ENCODE results near the gene GYG2.
A peak's percentile ranks its signal among the peaks of the same experiment; 100 is the strongest.

Gene GYG2

DNA sequence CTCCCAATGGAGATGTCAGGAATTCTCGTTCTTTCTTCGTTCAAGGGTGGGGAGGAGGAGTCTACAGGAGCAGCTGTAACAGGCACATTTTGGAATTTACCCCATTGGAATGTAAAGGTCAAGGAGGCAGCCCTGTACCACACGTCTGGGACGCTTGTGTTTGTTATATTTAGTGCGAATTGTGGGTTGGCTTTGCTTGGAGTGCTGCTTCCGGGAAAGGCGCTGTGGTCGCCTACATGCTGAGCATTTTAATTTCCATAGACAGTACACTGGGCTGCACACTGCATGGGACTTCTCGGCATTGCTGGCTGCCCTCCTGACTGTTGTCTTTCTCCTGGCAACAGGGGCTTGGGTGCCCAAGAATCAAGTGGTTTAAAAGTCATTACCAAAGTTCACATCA, 12.8 kb downstream of the GYG2 start:
- no peak overlapping the region for H3K23ac ChIP-seq (ENCODE audit: low read depth, low read length, poor library complexity)
- peaks cover 0 to 11% of the 10 kb centered on the region in 2 donors for H3K4me1 ChIP-seq (ENCODE audit: control insufficient read depth in 2 of 2, insufficient read depth in 1 of 2, low read depth in 1 of 2, low read length in 2 of 2)
- peaks cover 2 to 47% of the 10 kb centered on the region in 2 donors for H3K36me3 ChIP-seq (replicated peaks in 1 of 2; ENCODE audit: control insufficient read depth in 2 of 2, insufficient read depth in 2 of 2, low read length in 2 of 2)
- H4K8ac ChIP-seq (ENCODE audit: low read depth, low read length), result no peak overlapping the region
- H2AK5ac ChIP-seq (ENCODE audit: low read depth, low read length), result no peak overlapping the region
- H4K91ac ChIP-seq (ENCODE audit: low read depth, low read length, poor library complexity), result no peak overlapping the region
- peak overlapping the region; percentile 15 for H2AFZ ChIP-seq (ENCODE audit: low read length)
- no peak overlapping the region for H3K14ac ChIP-seq (ENCODE audit: low read length)
- no peak overlapping the region for H3K4me3 ChIP-seq (ENCODE audit: low read length in 2 of 2)
- H3K4ac ChIP-seq (ENCODE audit: low read length), result no peak overlapping the region
- WGBS, 2 donors (ENCODE audit: extremely low coverage in 2 of 2, insufficient read length in 2 of 2, insufficient replicate concordance in 1 of 2), result no CpG with 5 or more reads among the region's 9 CpGs
- no peaks in the 10 kb centered on the region for H3K27me3 ChIP-seq (ENCODE audit: control insufficient read depth in 3 of 3, insufficient read depth in 3 of 3, low read depth in 1 of 3, low read length in 3 of 3)
- H3K9ac ChIP-seq (ENCODE audit: low read depth, low read length, poor library complexity), result no peak overlapping the region
- H3K18ac ChIP-seq (ENCODE audit: low read length), result no peak overlapping the region
- H3K4me2 ChIP-seq (ENCODE audit: insufficient read depth, low read length, poor library complexity, severe bottlenecking), result no peak overlapping the region
- no peak overlapping the region for H2BK120ac ChIP-seq (ENCODE audit: low read depth, low read length)
- no peak overlapping the region for H2BK5ac ChIP-seq (ENCODE audit: low read length)
- no peak overlapping the region for H3K27ac ChIP-seq (replicated peaks; ENCODE audit: low read length)
- peaks cover 1% of the 10 kb centered on the region for H3K79me1 ChIP-seq (ENCODE audit: low read depth, low read length)
- DNase-seq (ENCODE audit: low spot score), result no peak
- peaks cover 0 to 37% of the 10 kb centered on the region in 2 donors for H3K9me3 ChIP-seq (replicated peaks in 1 of 2; ENCODE audit: control insufficient read depth in 2 of 2, insufficient read depth in 1 of 2, low read depth in 1 of 2, low read length in 2 of 2)
- no peak overlapping the region for H2BK15ac ChIP-seq (ENCODE audit: low read length)
- H2BK12ac ChIP-seq (ENCODE audit: low read length), result no peak overlapping the region

DNA sequence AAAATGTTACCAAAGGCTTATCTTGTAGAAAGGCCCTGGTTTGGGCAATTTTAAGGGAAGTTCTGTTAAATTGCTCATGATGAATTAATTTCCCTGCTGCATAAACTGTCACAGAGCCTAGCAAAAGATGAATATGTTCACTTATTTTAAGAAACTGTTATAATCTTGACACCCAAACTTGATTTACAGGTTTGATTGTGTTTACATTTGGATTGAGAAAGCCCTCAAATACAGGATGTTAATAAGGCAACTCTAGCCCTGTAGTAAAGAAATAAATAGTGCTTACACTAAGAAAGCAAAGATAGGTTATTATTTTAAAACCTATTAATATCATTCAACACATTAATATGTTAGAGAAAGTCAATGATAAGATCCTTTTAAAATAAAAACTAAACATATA, 18.3 kb downstream of the GYG2 start:
- Histone ChIP-seq H4K8ac (ENCODE audit: low read depth, low read length) (no peak overlapping the region), H3K18ac (ENCODE audit: low read length) (no peak overlapping the region), H3K9ac (ENCODE audit: low read depth, low read length, poor library complexity) (no peak overlapping the region), H3K4me3 (ENCODE audit: low read length in 2 of 2) (no peak overlapping the region), H3K27ac (replicated peaks; ENCODE audit: low read length) (no peak overlapping the region), H2BK15ac (ENCODE audit: low read length) (no peak overlapping the region), H2BK12ac (ENCODE audit: low read length) (no peak overlapping the region), H2BK5ac (ENCODE audit: low read length) (no peak overlapping the region), H3K4me1 (ENCODE audit: control insufficient read depth in 2 of 2, insufficient read depth in 1 of 2, low read depth in 1 of 2, low read length in 2 of 2) (peaks cover 2 to 10% of the 10 kb centered on the region in 2 donors), H3K23ac (ENCODE audit: low read depth, low read length, poor library complexity) (no peak overlapping the region), H3K4ac (ENCODE audit: low read length) (no peak overlapping the region), H3K9me3 (replicated peaks in 1 of 2; ENCODE audit: control insufficient read depth in 2 of 2, insufficient read depth in 1 of 2, low read depth in 1 of 2, low read length in 2 of 2) (peaks cover 0 to 13% of the 10 kb centered on the region in 2 donors), H3K14ac (ENCODE audit: low read length) (no peak overlapping the region), H2AFZ (ENCODE audit: low read length) (no peak overlapping the region), H2BK120ac (ENCODE audit: low read depth, low read length) (no peak overlapping the region), H3K4me2 (ENCODE audit: insufficient read depth, low read length, poor library complexity, severe bottlenecking) (no peak overlapping the region), H4K91ac (ENCODE audit: low read depth, low read length, poor library complexity) (no peak overlapping the region), H3K27me3 (ENCODE audit: control insufficient read depth in 3 of 3, insufficient read depth in 3 of 3, low read depth in 1 of 3, low read length in 3 of 3) (no peaks in the 10 kb centered on the region), H3K79me1 (ENCODE audit: low read depth, low read length) (peaks cover 1% of the 10 kb centered on the region), H3K36me3 (replicated peaks in 1 of 2; ENCODE audit: control insufficient read depth in 2 of 2, insufficient read depth in 2 of 2, low read length in 2 of 2) (peaks cover 0 to 53% of the 10 kb centered on the region in 2 donors), H2AK5ac (ENCODE audit: low read depth, low read length) (no peak overlapping the region)
- DNase-seq (ENCODE audit: low spot score), result no peak

DNA sequence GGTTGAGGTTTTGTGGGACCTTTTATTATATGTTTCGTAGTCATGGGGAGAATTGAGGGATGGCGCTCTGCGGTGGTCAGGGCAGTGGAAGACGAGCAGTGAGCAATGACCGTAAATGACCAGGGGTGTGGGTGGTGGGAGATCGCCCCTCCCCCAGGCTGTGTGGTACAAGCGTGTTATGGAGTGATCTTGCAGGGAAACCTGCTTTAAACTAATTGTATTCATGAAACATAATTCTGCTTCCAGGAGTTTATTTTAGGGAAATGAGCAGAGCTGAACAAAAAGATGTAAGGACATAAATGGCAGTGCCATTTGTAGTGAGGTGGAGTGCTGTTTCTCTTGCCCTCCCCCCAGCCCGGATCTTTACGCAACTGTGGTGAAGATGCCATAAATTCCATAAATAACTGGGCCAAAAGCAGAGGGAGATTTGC, 20.2 kb downstream of the GYG2 start:
- Histone ChIP-seq H3K79me1 (ENCODE audit: low read depth, low read length) (no peaks in the 10 kb centered on the region), H3K4me3 (ENCODE audit: low read length in 2 of 2) (no peak overlapping the region)
- no peak for DNase-seq (ENCODE audit: low spot score)

DNA sequence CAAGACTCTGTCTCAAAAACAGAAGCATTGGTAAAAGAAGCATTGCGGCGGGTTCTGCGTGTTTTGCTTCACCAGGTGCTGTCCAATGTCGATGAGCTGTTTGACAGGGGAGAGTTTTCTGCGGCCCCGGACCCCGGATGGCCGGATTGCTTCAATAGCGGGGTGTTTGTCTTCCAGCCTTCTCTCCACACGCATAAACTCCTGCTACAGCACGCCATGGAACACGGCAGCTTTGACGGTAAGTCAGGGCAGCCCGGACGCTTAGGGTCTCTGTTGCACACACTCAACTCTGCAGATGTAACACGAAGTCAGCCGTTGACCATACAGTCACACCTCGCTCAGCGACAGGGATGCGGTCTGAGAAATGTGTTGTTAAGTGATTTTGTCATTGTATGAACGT, 26.2 kb downstream of the GYG2 start:
- Histone ChIP-seq H3K36me3 (replicated peaks in 1 of 2; ENCODE audit: control insufficient read depth in 2 of 2, insufficient read depth in 2 of 2, low read length in 2 of 2) (peaks cover 10 to 80% of the 10 kb centered on the region in 2 donors), H3K9me3 (replicated peaks in 1 of 2; ENCODE audit: control insufficient read depth in 2 of 2, insufficient read depth in 1 of 2, low read depth in 1 of 2, low read length in 2 of 2) (peaks cover 0 to 6% of the 10 kb centered on the region in 2 donors), H3K4me2 (ENCODE audit: insufficient read depth, low read length, poor library complexity, severe bottlenecking) (no peak overlapping the region), H2AFZ (ENCODE audit: low read length) (no peak overlapping the region), H3K14ac (ENCODE audit: low read length) (no peak overlapping the region), H3K23ac (ENCODE audit: low read depth, low read length, poor library complexity) (no peak overlapping the region), H3K27ac (replicated peaks; ENCODE audit: low read length) (no peak overlapping the region), H3K79me1 (ENCODE audit: low read depth, low read length) (no peaks in the 10 kb centered on the region), H4K91ac (ENCODE audit: low read depth, low read length, poor library complexity) (no peak overlapping the region), H2AK5ac (ENCODE audit: low read depth, low read length) (no peak overlapping the region), H2BK15ac (ENCODE audit: low read length) (no peak overlapping the region), H3K27me3 (ENCODE audit: control insufficient read depth in 3 of 3, insufficient read depth in 3 of 3, low read depth in 1 of 3, low read length in 3 of 3) (no peaks in the 10 kb centered on the region), H3K9ac (ENCODE audit: low read depth, low read length, poor library complexity) (no peak overlapping the region), H3K4me1 (ENCODE audit: control insufficient read depth in 2 of 2, insufficient read depth in 1 of 2, low read depth in 1 of 2, low read length in 2 of 2) (no peaks in the 10 kb centered on the region), H3K4me3 (ENCODE audit: low read length in 2 of 2) (no peak overlapping the region), H2BK12ac (ENCODE audit: low read length) (no peak overlapping the region), H3K4ac (ENCODE audit: low read length) (no peak overlapping the region), H2BK120ac (ENCODE audit: low read depth, low read length) (no peak overlapping the region), H3K18ac (ENCODE audit: low read length) (no peak overlapping the region), H4K8ac (ENCODE audit: low read depth, low read length) (no peak overlapping the region), H2BK5ac (ENCODE audit: low read length) (no peak overlapping the region)
- WGBS, 2 donors (ENCODE audit: extremely low coverage in 2 of 2, insufficient read length in 2 of 2, insufficient replicate concordance in 1 of 2), result no CpG with 5 or more reads among the region's 21 CpGs
- no peak for DNase-seq (ENCODE audit: low spot score)

More for the DNA sequence above, 20.2 kb downstream of the GYG2 start:
- no peak overlapping the region for H2BK120ac ChIP-seq (ENCODE audit: low read depth, low read length)
- no peaks in the 10 kb centered on the region for H3K27me3 ChIP-seq (ENCODE audit: control insufficient read depth in 3 of 3, insufficient read depth in 3 of 3, low read depth in 1 of 3, low read length in 3 of 3)
- H3K4me1 ChIP-seq (ENCODE audit: control insufficient read depth in 2 of 2, insufficient read depth in 1 of 2, low read depth in 1 of 2, low read length in 2 of 2), result peaks cover 2 to 4% of the 10 kb centered on the region in 2 donors
- no peak overlapping the region for H4K91ac ChIP-seq (ENCODE audit: low read depth, low read length, poor library complexity)
- no peak overlapping the region for H3K18ac ChIP-seq (ENCODE audit: low read length)
- no peak overlapping the region for H2BK15ac ChIP-seq (ENCODE audit: low read length)
- peaks cover 0 to 10% of the 10 kb centered on the region in 2 donors for H3K9me3 ChIP-seq (replicated peaks in 1 of 2; ENCODE audit: control insufficient read depth in 2 of 2, insufficient read depth in 1 of 2, low read depth in 1 of 2, low read length in 2 of 2)
- no peak overlapping the region for H2BK12ac ChIP-seq (ENCODE audit: low read length)
- no peak overlapping the region for H3K23ac ChIP-seq (ENCODE audit: low read depth, low read length, poor library complexity)
- no peak overlapping the region for H3K4ac ChIP-seq (ENCODE audit: low read length)
- H2AK5ac ChIP-seq (ENCODE audit: low read depth, low read length), result no peak overlapping the region
- peaks cover 3 to 51% of the 10 kb centered on the region in 2 donors for H3K36me3 ChIP-seq (replicated peaks in 1 of 2; ENCODE audit: control insufficient read depth in 2 of 2, insufficient read depth in 2 of 2, low read length in 2 of 2)
- no peak overlapping the region for H2AFZ ChIP-seq (ENCODE audit: low read length)
- H4K8ac ChIP-seq (ENCODE audit: low read depth, low read length), result no peak overlapping the region
- H3K9ac ChIP-seq (ENCODE audit: low read depth, low read length, poor library complexity), result no peak overlapping the region
- no peak overlapping the region for H3K14ac ChIP-seq (ENCODE audit: low read length)
- WGBS, 2 donors (ENCODE audit: extremely low coverage in 2 of 2, insufficient read length in 2 of 2, insufficient replicate concordance in 1 of 2), result no CpG with 5 or more reads among the region's 9 CpGs
- no peak overlapping the region for H3K4me2 ChIP-seq (ENCODE audit: insufficient read depth, low read length, poor library complexity, severe bottlenecking)
- no peak overlapping the region for H3K27ac ChIP-seq (replicated peaks; ENCODE audit: low read length)
- H2BK5ac ChIP-seq (ENCODE audit: low read length), result no peak overlapping the region

Data from neuronal stem cell (in vitro differentiated cells).